Stimulated activated CD4-positive, alpha-beta T cell treated with anti-CD3 and anti-CD28 coated beads, TNF-alpha, amount 100 ng/mL, for 48 hours (primary cell): ENCODE results near the gene TYROBP.

Experiments used
- DNase-seq, 3 donors: peaks; one replicate each; pipeline ENCODE4 v3.0.0-alpha.2; 2020; ENCODE audit warnings: low read depth in 3 of 3

Gene TYROBP

GRCh38 chr19:35870124-35870736 is 37.9 kb downstream of the TYROBP start:
- DNase-seq: peak in 2 of 3 donors; percentile 49 to 63

GRCh38 chr19:35869327-35870123 is 38.6 kb downstream of the TYROBP start:
- DNase-seq: peak; percentile 76 to 86 (median 85)

GRCh38 chr19:35868823-35869326 is 39.2 kb downstream of the TYROBP start:
- DNase-seq: no peak

- DNase-seq: peak; percentile 34 to 72 (median 40)
These were observed 39.8 kb downstream of the TYROBP start, which contains the start of gene APLP1 for GRCh38 chr19:35868172-35868822. Gene APLP1 (plus strand): TSS chr19:35868574. CDS start chr19:35868637, 63 bp downstream.

GRCh38 chr19:35863018-35863417 is 45.1 kb downstream of the TYROBP start:
- no peak for DNase-seq

GRCh38 chr19:35862528-35862927 is 45.6 kb downstream of the TYROBP start:
- no peak for DNase-seq

GRCh38 chr19:35861640-35862160 is 46.4 kb downstream of the TYROBP start:
- no peak for DNase-seq

- no peak for DNase-seq
These were observed 47.1 kb downstream of the TYROBP start for GRCh38 chr19:35860818-35861639.

- no peak for DNase-seq
These were observed 47.7 kb downstream of the TYROBP start for GRCh38 chr19:35860436-35860817.

GRCh38 chr19:35859414-35859813 is 48.7 kb downstream of the TYROBP start:
- no peak for DNase-seq

GRCh38 chr19:35858311-35858710 is 49.8 kb downstream of the TYROBP start:
- no peak for DNase-seq

- DNase-seq: no peak
These were observed 51.4 kb downstream of the TYROBP start, which contains the start of gene KIRREL2 for GRCh38 chr19:35856546-35857149. Gene KIRREL2 (plus strand): TSS chr19:35856911. CDS start chr19:35857120, 209 bp downstream.
